ENCODE data around the gene HOXA13. TPM values are rescaled to one million over a fixed set of nuclear protein-coding genes. Genes with fewer than 3 reads are reported as not detected.

HOXA13 gene
- total and polyA plus RNA-seq, 2 experiments from 2014 or later: not detected

DNA sequence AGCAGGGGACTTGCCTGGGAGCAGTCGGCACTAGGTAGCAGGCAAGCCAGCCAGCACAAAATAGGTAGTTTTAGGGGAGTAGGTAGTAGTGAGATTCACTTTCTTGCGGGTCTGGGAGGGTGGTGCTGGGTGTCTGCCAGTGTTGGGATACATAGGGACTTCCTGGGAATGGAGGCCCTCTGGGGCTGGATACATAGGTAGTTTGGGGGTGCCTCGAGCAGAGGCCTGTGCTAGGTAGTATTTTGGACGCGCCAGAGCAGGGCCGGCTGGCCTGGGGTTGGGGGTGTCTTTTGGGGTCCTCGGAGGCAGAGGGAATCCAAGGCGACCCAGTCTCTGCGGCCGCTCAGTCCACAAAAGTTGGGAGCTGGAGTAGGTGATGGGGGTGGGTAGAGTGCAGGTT is 45.5 kb downstream of the HOXA13 start (continued):
- TF ChIP-seq ZNF462 (CRISPR knock-in tag; IDR thresholded peaks at IDR 0.05): no peak

- ATAC-seq (no peak), DNase-seq (ENCODE audit: low spot score) (no peak)
- Histone ChIP-seq H3K27ac (ENCODE audit: low read depth) (no peak overlapping the region), H3K36me3 (ENCODE audit: insufficient read depth) (no peaks in the 10 kb centered on the region), H3K4me2 (no peak overlapping the region), H3K4me1 (ENCODE audit: insufficient read depth) (peaks cover 13% of the 10 kb centered on the region; the same call in 1 of the 2 replicates), H3K27me3 (ENCODE audit: insufficient read depth) (peaks cover 100% of the 10 kb centered on the region), H3K4me3 (no peak overlapping the region), H3K79me2 (replicated peaks; ENCODE audit: insufficient read depth) (no peaks in the 10 kb centered on the region), H4K20me1 (replicated peaks; ENCODE audit: insufficient read depth) (peaks cover 52% of the 10 kb centered on the region), H2AFZ (no peak overlapping the region), H3F3A (replicated peaks; ENCODE audit: low read depth) (peaks cover 29% of the 10 kb centered on the region), H3K9me2 (ENCODE audit: insufficient read depth) (no peaks in the 10 kb centered on the region)
- Mint-ChIP-seq H3K4me3 (no peak overlapping the region), H3K27me3 (ENCODE audit: insufficient read depth, low read depth, poor library complexity) (peaks cover 100% of the 10 kb centered on the region), H3K27ac (no peak overlapping the region), H3K9me3 (peaks cover 12% of the 10 kb centered on the region; the same call in 2 of the 3 replicates), H3K36me3 (ENCODE audit: low read depth) (no peaks in the 10 kb centered on the region; the same call in 2 of the 3 replicates), H3K4me1 (peaks cover 21% of the 10 kb centered on the region)
- TF ChIP-seq POLR2AphosphoS5 (IDR thresholded peaks at IDR 0.05; ENCODE audit: low read depth) (no peak), ZNF114 (CRISPR knock-in tag; IDR thresholded peaks at IDR 0.05) (no peak), NANOG (IDR thresholded peaks at IDR 0.05; ENCODE audit: borderline replicate concordance) (no peak), STAT1 (IDR thresholded peaks at IDR 0.05; ENCODE audit: unreplicated experiment) (no peak), EZH2 (IDR thresholded peaks at IDR 0.05; ENCODE audit: low read depth, unreplicated experiment) (peak; percentile 76), JUNB (IDR thresholded peaks at IDR 0.05; ENCODE audit: unreplicated experiment) (no peak), EZH2phosphoT487 (IDR thresholded peaks at IDR 0.05; ENCODE audit: unreplicated experiment) (no peak)
Measured at GRCh38 chr7:27153526-27153925, 46.4 kb downstream of the HOXA13 start.

Data from GM23338 (cell line).